K562 (cell line): Measurements from ENCODE around the gene AGO3. TPM values are rescaled to one million over a fixed set of nuclear protein-coding genes. Genes with fewer than 3 reads are reported as not detected.
A peak's percentile ranks its signal among the peaks of the same experiment; 100 is the strongest.

ENCODE experiments used
- ATAC-seq: fragments of 200-7000 bp; cut with Tn5 transposase; 3 replicates; pipeline ENCODE4 v1.9.1; 2020; ENCODE audit warnings: moderate library complexity
- BruUV-seq: library from RNA; stranded (reverse); fragments of 400-500 nt; replicated peaks from 2 replicates; lab custom pipeline; 2021; lab: Mats Ljungman, UMichigan
- CTCF ChIA-PET: fragments of 300-600 bp; formaldehyde crosslinking; extraction: SDS; loops from one replicate; lab custom pipeline; 2021; ENCODE audit warnings: low intra/inter-chr PET ratio; lab: Yijun Ruan, JAX
- POLR2A ChIA-PET: fragments of 300-600, 350-650 bp; sonication (Branson Sonifier 250); formaldehyde crosslinking; extraction: SDS; loops from one replicate; lab custom pipeline; 2021; ENCODE audit warnings: antibody characterized with exemption, inconsistent platforms; lab: Yijun Ruan, JAX
- DNase-seq, 4 experiments: peaks; one replicate each; pipeline versions ENCODE4 v3.0.0 to v3.0.0-alpha.2; 2011 to 2018; ENCODE audit warnings: low spot score in 3 of 4, mixed read lengths in 3 of 4; ENCODE audit errors: extremely low read depth in 1 of 4
- FAIRE-seq: peaks from 2 replicates; lab custom pipeline; 2011; peaks lifted over from hg19 to GRCh38; lab: Jason Lieb, UNC
- H2AFZ ChIP-seq: 2 replicates; pipeline ENCODE4 v1.6.0; 2011; ENCODE audit warnings: low read depth, low read length, control low read depth, inconsistent platforms
- H3K27ac ChIP-seq: fragments of 200-600 bp; 3 replicates; pipeline ENCODE4 v1.8.0; 2011; ENCODE audit warnings: low read depth, mild to moderate bottlenecking, control low read depth, inconsistent platforms, low read length, moderate library complexity, mixed read lengths; ENCODE audit errors: extremely low read depth
- H3K27me3 ChIP-seq, 2 experiments: fragments of 300-600 bp in 1 of 2; 2 replicates in 1 of 2; 3 replicates in 1 of 2; pipeline versions ENCODE4 v1.6.0 to v1.8.0; 2011; ENCODE audit warnings: inconsistent platforms in 2 of 2, low read length in 2 of 2, mild to moderate bottlenecking in 1 of 2, mixed read lengths in 1 of 2, moderate library complexity in 1 of 2; ENCODE audit not compliant: control insufficient read depth in 2 of 2, insufficient read depth in 2 of 2
- H3K36me3 ChIP-seq: fragments of 300-600 bp; 3 replicates; pipeline ENCODE4 v1.8.0; 2011; ENCODE audit warnings: mild to moderate bottlenecking, low read length, inconsistent platforms; ENCODE audit not compliant: control insufficient read depth, insufficient read depth
- H3K4me1 ChIP-seq, 2 experiments: fragments of 200-600 bp in 1 of 2; replicated peaks in 1 of 2; 2 replicates in 1 of 2; 3 replicates in 1 of 2; pipeline versions ENCODE4 v1.5.1 to v1.8.0; 2011; ENCODE audit warnings: inconsistent platforms in 2 of 2, low read length in 2 of 2, mild to moderate bottlenecking in 1 of 2, mixed read lengths in 1 of 2, moderate library complexity in 1 of 2; ENCODE audit not compliant: control insufficient read depth in 2 of 2, insufficient read depth in 2 of 2
- H3K4me2 ChIP-seq: 2 replicates; pipeline ENCODE4 v1.6.1; 2011; ENCODE audit warnings: low read length, control low read depth, inconsistent platforms, mixed read lengths; ENCODE audit not compliant: insufficient read depth
- H3K4me3 ChIP-seq: fragments of 200-600 bp; sonication (generic), shearing (Covaris generic); 2 replicates; pipeline ENCODE4 v1.5.1; 2016; ENCODE audit warnings: control low read depth, inconsistent platforms
- H3K79me2 ChIP-seq: fragments of 200-600 bp; 3 replicates; pipeline ENCODE4 v1.8.0; 2011; ENCODE audit warnings: low read length, inconsistent platforms; ENCODE audit not compliant: control insufficient read depth, insufficient read depth
- H3K9ac ChIP-seq, 2 experiments: 2 replicates each; pipeline versions ENCODE4 v1.6.0 to v1.6.1; 2011; ENCODE audit warnings: low read depth in 2 of 2, low read length in 2 of 2, control low read depth in 1 of 2, inconsistent platforms in 1 of 2, mild to moderate bottlenecking in 1 of 2, mixed read lengths in 1 of 2; ENCODE audit not compliant: insufficient read depth in 1 of 2
- H3K9me1 ChIP-seq: one replicate; pipeline ENCODE4 v1.6.0; 2011; ENCODE audit warnings: inconsistent platforms, mild to moderate bottlenecking, low read length, moderate library complexity; ENCODE audit not compliant: control insufficient read depth, insufficient read depth
- H3K9me3 ChIP-seq: replicated peaks from 2 replicates; pipeline ENCODE4 v1.5.1; 2011; ENCODE audit warnings: low read depth, low read length, inconsistent platforms; ENCODE audit not compliant: control insufficient read depth, insufficient read depth
- H4K20me1 ChIP-seq: replicated peaks from 2 replicates; pipeline ENCODE4 v1.6.1; 2011; ENCODE audit warnings: low read length, inconsistent platforms, mixed read lengths; ENCODE audit not compliant: control insufficient read depth, insufficient read depth
- CREM ChIP-seq: IDR thresholded peaks from 2 replicates; pipeline ENCODE4 v1.6.1; 2014; ENCODE audit warnings: antibody characterized with exemption, low read depth
- E2F6 ChIP-seq, 2 experiments: IDR thresholded peaks; 2 replicates each; pipeline ENCODE4 v1.6.1; 2011; ENCODE audit warnings: borderline replicate concordance in 1 of 2, control low read depth in 1 of 2, low read depth in 1 of 2, low read length in 1 of 2, mild to moderate bottlenecking in 1 of 2, mixed read lengths in 1 of 2, moderate library complexity in 1 of 2; ENCODE audit not compliant: insufficient read depth in 1 of 2, insufficient read length in 1 of 2, poor library complexity in 1 of 2, severe bottlenecking in 1 of 2; ENCODE audit errors: extremely low read depth in 1 of 2
- FOXJ2 ChIP-seq: fragments of 200-800 bp; sonication (Bioruptor generic); IDR thresholded peaks from 2 replicates; pipeline ENCODE4 v1.6.1; 2016; ENCODE audit warnings: missing genetic modification characterization, missing compliant biosample characterization
- HDAC1 ChIP-seq, 2 experiments: fragments of 450-650 bp; IDR thresholded peaks; 2 replicates each; pipeline ENCODE4 v1.6.1; 2016 to 2017; ENCODE audit warnings: inconsistent platforms in 1 of 2, mild to moderate bottlenecking in 1 of 2, moderate library complexity in 1 of 2
- LCOR ChIP-seq: sonication (generic); formaldehyde crosslinking; IDR thresholded peaks from 2 replicates; pipeline ENCODE4 v1.8.0; 2022; ENCODE audit warnings: mild to moderate bottlenecking, missing genetic modification reagents
- MAX ChIP-seq: sonication (generic); formaldehyde crosslinking; IDR thresholded peaks from 2 replicates; pipeline ENCODE4 v1.9.0; 2022; ENCODE audit warnings: mild to moderate bottlenecking, missing genetic modification reagents
- MCM5 ChIP-seq: fragments of 450-650 bp; IDR thresholded peaks from 2 replicates; pipeline ENCODE4 v1.6.1; 2016; ENCODE audit warnings: low read depth
- MITF ChIP-seq: IDR thresholded peaks from 2 replicates; pipeline ENCODE4 v1.6.1; 2014; ENCODE audit warnings: antibody characterized with exemption
- NCOA1 ChIP-seq: fragments of 450-650 bp; IDR thresholded peaks from 2 replicates; pipeline ENCODE4 v1.6.1; 2016; ENCODE audit warnings: low read depth
- SAP30 ChIP-seq: fragments of 200-600 bp; sonication (generic); IDR thresholded peaks from 2 replicates; pipeline ENCODE4 v1.6.1; 2012; ENCODE audit warnings: borderline replicate concordance, low read depth, mild to moderate bottlenecking, moderate library complexity, low read length, control low read depth, inconsistent platforms; ENCODE audit not compliant: insufficient read depth, poor library complexity, severe bottlenecking
- TEAD4 ChIP-seq, 2 experiments: sonication (generic) in 1 of 2; formaldehyde crosslinking in 1 of 2; IDR thresholded peaks; 2 replicates each; pipeline versions ENCODE4 v1.6.1 to v1.8.0; 2012 to 2022; ENCODE audit warnings: borderline replicate concordance in 1 of 2, inconsistent platforms in 1 of 2, low read length in 1 of 2, mild to moderate bottlenecking in 1 of 2, missing genetic modification reagents in 1 of 2
- TRIM25 ChIP-seq: fragments of 450-650 bp; IDR thresholded peaks from 2 replicates; pipeline ENCODE4 v1.7.0; 2016; ENCODE audit warnings: borderline replicate concordance
- USF1 ChIP-seq: sonication (generic); formaldehyde crosslinking; IDR thresholded peaks from 2 replicates; pipeline ENCODE4 v1.9.0; 2022; ENCODE audit warnings: mild to moderate bottlenecking, missing genetic modification reagents
- ZNF282 ChIP-seq: sonication (generic); formaldehyde crosslinking; IDR thresholded peaks from 2 replicates; pipeline ENCODE4 v1.8.1; 2023; ENCODE audit warnings: missing genetic modification reagents
- ZSCAN29 ChIP-seq: fragments of 450-650 bp; IDR thresholded peaks from 2 replicates; pipeline ENCODE4 v1.6.1; 2017
- WGBS: fragments of 100-300 bp; shearing (Covaris generic); methylation state at CpG from one replicate; pipeline ENCODE4 v1.1.6; 2016; ENCODE audit warnings: low coverage, mixed read lengths; ENCODE audit not compliant: insufficient coverage; ENCODE audit errors: missing lambda C conversion rate; 5-methylcytosine and 5-hydroxymethylcytosine counted together
- in situ Hi-C: fragments of 300-500 bp; cut with MboI; formaldehyde crosslinking; loops from 4 replicates; pipeline ENCODE4 v1.15.0; 2018; ENCODE audit warnings: inconsistent platforms, mixed read lengths
- intact Hi-C: fragments of 100-400 bp; cut with micrococcal nuclease; formaldehyde crosslinking; loops from 2 replicates; pipeline ENCODE4 v1.14.2; 2022
- polyA plus RNA-seq, 8 experiments: library from polyadenylated mRNA; depleted of rRNA in 4 of 8; stranded (reverse) in 5 of 8; unstranded in 3 of 8; fragments of >200 nt; fragmentation: Nextera tagmentation in 2 of 8; fragmentation: Illumina TruSeq in 1 of 8; extraction: Ambion mirVana in 2 of 8; extraction: Trizol in 1 of 8; gene quantifications; 2 replicates each; pipeline versions ENCODE4 v1.2.1 to v1.2.3, GENCODE V29; 2011 to 2014; ENCODE audit warnings: inconsistent platforms in 1 of 8, missing spikeins in 1 of 8
- total RNA-seq, 7 experiments: library from RNA; depleted of rRNA in 6 of 7; stranded (reverse); fragments of >200 nt in 6 of 7; fragmentation: Illumina TruSeq in 2 of 7; extraction: Trizol in 2 of 7; gene quantifications; 2 replicates each; pipeline versions ENCODE4 v1.2.1 to v1.2.3, GENCODE V29; 2011 to 2021; ENCODE audit warnings: low replicate concordance in 1 of 7

AGO3 gene
- total and polyA plus RNA-seq, 9 of the 15 experiments (the other 6 are each of a cell fraction or from before 2014, with no cell fraction given) = 4.5 to 41.5 (median 22.7) TPM

GRCh38 chr1:35882586-35882944 is 48.3 kb upstream of the AGO3 start:
- peak overlapping the region; percentile 66 for H3K27ac ChIP-seq
- intact Hi-C loops = loop anchor here (1.0 to 10.0 kb wide), 2 partner anchors 13 to 442 kb away; partner anchors contain the start of gene EVA1B
- peak; percentile 36 for ATAC-seq
- TF ChIP-seq TRIM25 (peak; percentile 59; the same call in 1 of the 2 replicates), SAP30 (peak; percentile 46), MITF (peak; percentile 21; the same call in 1 of the 2 replicates), MAX (CRISPR knock-in tag) (peak; percentile 77), LCOR (CRISPR knock-in tag) (0 out of 2 replicates have a peak, but pooled peaks have one; percentile 6), FOXJ2 (tag) (0 out of 2 replicates have a peak, but pooled peaks have one; percentile 21), ZNF282 (CRISPR knock-in tag) (no peak), E2F6 (IDR thresholded peaks at IDR 0.05; ENCODE audit: borderline replicate concordance in 1 of 2, extremely low read depth in 1 of 2, insufficient read depth in 1 of 2, insufficient read length in 1 of 2, low read depth in 1 of 2, low read length in 1 of 2, poor library complexity in 1 of 2, severe bottlenecking in 1 of 2) (peak; percentile 26 to 60), NCOA1 (0 out of 2 replicates have a peak, but pooled peaks have one; percentile 18), ZSCAN29 (peak; percentile 82; the same call in 1 of the 2 replicates), MCM5 (no peak), CREM (peak; percentile 55; the same call in 1 of the 2 replicates), USF1 (CRISPR knock-in tag) (0 out of 2 replicates have a peak, but pooled peaks have one; percentile 36), TEAD4 (IDR thresholded peaks at IDR 0.05; ENCODE audit: low read length) (peak; percentile 15; the same call in 1 of the 2 replicates), TEAD4 (CRISPR knock-in tag; IDR thresholded peaks at IDR 0.05; ENCODE audit: borderline replicate concordance) (no peak), HDAC1 (IDR thresholded peaks at IDR 0.05) (peak in 1 of 2 experiments; percentile 56; a peak in 1 of 4 replicates)

More at GRCh38 chr1:35882586-35882944, 48.3 kb upstream of the AGO3 start:
- H3K9ac ChIP-seq = peak overlapping the region; percentile 74 to 83
- peaks cover 43 to 67% of the 10 kb centered on the region in 2 experiments for H3K4me1 ChIP-seq
- peak overlapping the region; percentile 79 for H2AFZ ChIP-seq
- H3K36me3 ChIP-seq = no peaks in the 10 kb centered on the region
- in situ Hi-C loops = no loop called here
- ChIA-PET POLR2A (interaction anchor here (0.6 to 2.7 kb wide), 11 partner anchors 9 to 460 kb away, joined by 3 to 17 read pairs (median 3); partner anchors contain the start of genes AGO3 and CLSPN), CTCF (interaction anchor here (0.5 kb wide), 1 partner anchor 132 kb away, joined by 4 read pairs; no protein-coding TSS in a partner anchor)
- peaks cover 87% of the 10 kb centered on the region for H3K79me2 ChIP-seq
- BruUV-seq = no TSS peak
- H3K4me2 ChIP-seq = peak overlapping the region; percentile 75
- no peaks in the 10 kb centered on the region for H3K9me3 ChIP-seq
- DNase-seq (peak; percentile 44 to 80 (median 60)), FAIRE-seq (peak; percentile 49)
- peak overlapping the region; percentile 64; the same call in 1 of the 2 replicates for H3K4me3 ChIP-seq
- peaks cover 12% of the 10 kb centered on the region for H3K9me1 ChIP-seq
- WGBS = 5% methylated on average over 16 of the region's 16 CpGs
- no peaks in the 10 kb centered on the region for H3K27me3 ChIP-seq
- H4K20me1 ChIP-seq = peaks cover 29% of the 10 kb centered on the region
